WTC11 (cell line): ENCODE measurements around the gene CRAT. TPM values are rescaled to one million over a fixed set of nuclear protein-coding genes. Genes with fewer than 3 reads are reported as not detected.

Experiments
- ATAC-seq: fragments of 200-7000 bp; cut with Tn5 transposase; 2 replicates; pipeline ENCODE4 v1.10.0; 2021; ENCODE audit warnings: mild to moderate bottlenecking, moderate library complexity
- CTCF ChIA-PET: fragments of 300-600 bp; sonication (Branson Sonifier 250); formaldehyde crosslinking; loops from one replicate; lab custom pipeline; 2021; ENCODE audit warnings: antibody characterized with exemption; lab: Charles Lee
- POLR2A ChIA-PET: fragments of 350-600 bp; sonication (Branson Sonifier 250); formaldehyde crosslinking; loops from one replicate; lab custom pipeline; 2021; ENCODE audit warnings: antibody characterized with exemption; lab: Charles Lee
- DNase-seq: peaks from one replicate; pipeline ENCODE4 v3.0.0; 2021; ENCODE audit warnings: low spot score
- H3K27ac Mint-ChIP-seq: 2 replicates; pipeline ENCODE4 v1.8.0; 2021; ENCODE audit warnings: mixed read lengths
- H3K27me3 Mint-ChIP-seq: 2 replicates; pipeline ENCODE4 v1.8.0; 2021; ENCODE audit warnings: low read depth, mild to moderate bottlenecking, moderate library complexity, mixed read lengths
- H3K36me3 Mint-ChIP-seq: 2 replicates; pipeline ENCODE4 v1.8.0; 2021; ENCODE audit warnings: mixed read lengths
- H3K4me1 Mint-ChIP-seq: 2 replicates; pipeline ENCODE4 v1.8.0; 2022; ENCODE audit warnings: mixed read lengths
- H3K4me3 Mint-ChIP-seq: 2 replicates; pipeline ENCODE4 v1.8.0; 2021; ENCODE audit warnings: mild to moderate bottlenecking, moderate library complexity, mixed read lengths
- H3K9me3 Mint-ChIP-seq: 2 replicates; pipeline ENCODE4 v1.8.0; 2021; ENCODE audit warnings: mixed read lengths
- CREB1 ChIP-seq: sonication (generic); formaldehyde crosslinking; IDR thresholded peaks from 2 replicates; pipeline ENCODE4 v1.8.0; 2023; ENCODE audit warnings: mild to moderate bottlenecking, missing genetic modification reagents
- E2F4 ChIP-seq: sonication (generic); formaldehyde crosslinking; IDR thresholded peaks from 2 replicates; pipeline ENCODE4 v1.8.1; 2022; ENCODE audit warnings: low read depth, mild to moderate bottlenecking, moderate library complexity, missing genetic modification reagents, borderline replicate concordance
- FOXJ3 ChIP-seq: sonication (generic); formaldehyde crosslinking; IDR thresholded peaks from 2 replicates; pipeline ENCODE4 v1.9.0; 2021; ENCODE audit warnings: missing genetic modification reagents, mild to moderate bottlenecking, borderline replicate concordance
- FOXK1 ChIP-seq: sonication (generic); formaldehyde crosslinking; IDR thresholded peaks from 2 replicates; pipeline ENCODE4 v1.8.0; 2022; ENCODE audit warnings: mild to moderate bottlenecking, moderate library complexity, missing genetic modification reagents
- FOXP1 ChIP-seq: sonication (generic); formaldehyde crosslinking; IDR thresholded peaks from 2 replicates; pipeline ENCODE4 v1.8.0; 2022; ENCODE audit warnings: missing genetic modification reagents, mild to moderate bottlenecking, moderate library complexity, borderline replicate concordance
- HMGA2 ChIP-seq: fragments of 250-450 bp; sonication (Bioruptor Pico); IDR thresholded peaks from 2 replicates; pipeline ENCODE4 v1.4.0; 2021; ENCODE audit warnings: mild to moderate bottlenecking, moderate library complexity
- JAZF1 ChIP-seq: fragments of 250-450 bp; sonication (Bioruptor Pico); IDR thresholded peaks from 2 replicates; pipeline ENCODE4 v1.9.0; 2021; ENCODE audit warnings: moderate library complexity, mild to moderate bottlenecking, inconsistent platforms
- NR2C2 ChIP-seq: sonication (generic); formaldehyde crosslinking; IDR thresholded peaks from 2 replicates; pipeline ENCODE4 v1.8.0; 2022; ENCODE audit warnings: mild to moderate bottlenecking, missing genetic modification reagents
- PRRX2 ChIP-seq: fragments of 250-450 bp; sonication (Bioruptor Pico); IDR thresholded peaks from 2 replicates; pipeline ENCODE4 v1.8.0; 2021; ENCODE audit warnings: mild to moderate bottlenecking
- STAT6 ChIP-seq: sonication (generic); formaldehyde crosslinking; conservative IDR thresholded peaks from 2 replicates; pipeline ENCODE4 v1.8.1; 2023; ENCODE audit warnings: mild to moderate bottlenecking, low read depth, missing genetic modification reagents, moderate library complexity
- TCF7 ChIP-seq: sonication (generic); formaldehyde crosslinking; IDR thresholded peaks from 2 replicates; pipeline ENCODE4 v1.8.0; 2022; ENCODE audit warnings: mild to moderate bottlenecking, low read depth, missing genetic modification reagents, moderate library complexity
- ZNF121 ChIP-seq: sonication (generic); formaldehyde crosslinking; IDR thresholded peaks from 2 replicates; pipeline ENCODE4 v1.8.0; 2023; ENCODE audit warnings: missing genetic modification reagents
- total RNA-seq: library from RNA; stranded (reverse); gene quantifications from 3 replicates; pipeline ENCODE4 v1.2.3, GENCODE V29; 2021
- TF ChIP-seq, protein P1 (sequence below): sonication (generic); formaldehyde crosslinking; IDR thresholded peaks from 2 replicates; pipeline ENCODE4 v1.8.0; 2022; ENCODE audit warnings: missing genetic modification reagents
- TF ChIP-seq, protein P2 (sequence below): sonication (generic); formaldehyde crosslinking; IDR thresholded peaks from 2 replicates; pipeline ENCODE4 v1.8.1; 2023; ENCODE audit warnings: mild to moderate bottlenecking, missing genetic modification reagents, moderate library complexity
- TF ChIP-seq, protein P3 (sequence below): sonication (generic); formaldehyde crosslinking; IDR thresholded peaks from 2 replicates; pipeline ENCODE4 v1.8.0; 2023; ENCODE audit warnings: mild to moderate bottlenecking, missing genetic modification reagents
- TF ChIP-seq, protein P4 (sequence below): sonication (generic); formaldehyde crosslinking; conservative IDR thresholded peaks from 2 replicates; pipeline ENCODE4 v1.8.1; 2022; ENCODE audit warnings: mild to moderate bottlenecking, missing genetic modification reagents

CRAT gene
- total RNA-seq, 1 experiment from 2014 or later = 17.2 TPM

DNA sequence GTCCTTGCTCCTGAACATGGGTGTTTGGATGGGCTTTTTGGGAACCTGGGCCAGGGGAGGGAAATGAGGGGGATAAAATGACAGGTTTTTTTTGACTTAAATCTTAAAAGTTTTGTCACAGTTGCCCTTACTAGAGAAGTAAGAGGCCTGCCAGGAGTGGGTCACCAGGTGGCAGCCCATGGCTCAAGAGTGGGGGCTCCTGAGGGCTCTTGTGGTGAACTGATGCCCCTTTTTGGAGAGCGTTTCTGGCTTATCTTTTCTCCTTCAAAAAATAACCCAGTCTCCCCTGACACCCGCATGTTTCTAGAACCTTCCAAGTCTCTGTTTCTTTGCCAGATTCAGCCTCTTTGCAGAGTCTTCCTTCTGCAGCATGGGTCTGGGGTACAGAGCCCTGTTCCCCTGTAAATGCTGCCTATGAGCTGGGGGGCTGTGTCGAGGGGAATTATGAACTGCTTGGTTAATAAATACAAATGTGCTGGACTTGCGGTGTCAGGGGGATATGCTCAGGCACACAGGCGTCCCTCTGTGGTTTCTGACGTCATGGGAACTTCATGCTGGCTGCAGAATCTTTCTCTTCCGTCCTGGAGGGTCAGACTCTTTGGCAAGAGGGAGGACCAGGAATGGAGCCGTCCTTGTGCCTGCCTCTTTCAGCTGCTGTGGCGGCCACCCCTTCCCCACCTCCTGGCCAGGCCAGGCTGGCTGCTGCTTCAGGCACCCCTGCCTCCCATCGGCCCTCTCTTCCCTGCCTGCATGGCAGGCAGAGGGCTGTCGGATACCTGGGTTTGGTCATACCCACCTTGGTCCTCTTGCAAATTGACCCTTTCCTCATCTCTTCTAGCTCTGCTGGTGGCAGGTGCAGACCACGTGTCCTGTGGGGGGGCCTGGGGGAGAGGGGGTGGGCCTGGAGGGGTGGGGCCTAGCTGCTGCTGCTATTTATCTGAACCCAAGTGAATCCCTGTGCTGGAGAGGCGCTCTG is 30.8 kb upstream of the CRAT start:
- H3K36me3 Mint-ChIP-seq = peaks cover 18% of the 10 kb centered on the region
- H3K4me3 Mint-ChIP-seq = peak overlapping the region; percentile 66
- CTCF ChIA-PET = interaction anchor here (0.6 to 9.5 kb wide), 27 partner anchors 9 to 1241 kb away, joined by 3 to 345 read pairs (median 8); partner anchors contain the start of genes C9orf50, DOLPP1, IER5L and NTMT1
- DNase-seq = no peak
- no peaks in the 10 kb centered on the region for H3K27me3 Mint-ChIP-seq
- TF ChIP-seq PRRX2 (CRISPR knock-in tag) = no peak
- TF ChIP-seq, protein P1, sequence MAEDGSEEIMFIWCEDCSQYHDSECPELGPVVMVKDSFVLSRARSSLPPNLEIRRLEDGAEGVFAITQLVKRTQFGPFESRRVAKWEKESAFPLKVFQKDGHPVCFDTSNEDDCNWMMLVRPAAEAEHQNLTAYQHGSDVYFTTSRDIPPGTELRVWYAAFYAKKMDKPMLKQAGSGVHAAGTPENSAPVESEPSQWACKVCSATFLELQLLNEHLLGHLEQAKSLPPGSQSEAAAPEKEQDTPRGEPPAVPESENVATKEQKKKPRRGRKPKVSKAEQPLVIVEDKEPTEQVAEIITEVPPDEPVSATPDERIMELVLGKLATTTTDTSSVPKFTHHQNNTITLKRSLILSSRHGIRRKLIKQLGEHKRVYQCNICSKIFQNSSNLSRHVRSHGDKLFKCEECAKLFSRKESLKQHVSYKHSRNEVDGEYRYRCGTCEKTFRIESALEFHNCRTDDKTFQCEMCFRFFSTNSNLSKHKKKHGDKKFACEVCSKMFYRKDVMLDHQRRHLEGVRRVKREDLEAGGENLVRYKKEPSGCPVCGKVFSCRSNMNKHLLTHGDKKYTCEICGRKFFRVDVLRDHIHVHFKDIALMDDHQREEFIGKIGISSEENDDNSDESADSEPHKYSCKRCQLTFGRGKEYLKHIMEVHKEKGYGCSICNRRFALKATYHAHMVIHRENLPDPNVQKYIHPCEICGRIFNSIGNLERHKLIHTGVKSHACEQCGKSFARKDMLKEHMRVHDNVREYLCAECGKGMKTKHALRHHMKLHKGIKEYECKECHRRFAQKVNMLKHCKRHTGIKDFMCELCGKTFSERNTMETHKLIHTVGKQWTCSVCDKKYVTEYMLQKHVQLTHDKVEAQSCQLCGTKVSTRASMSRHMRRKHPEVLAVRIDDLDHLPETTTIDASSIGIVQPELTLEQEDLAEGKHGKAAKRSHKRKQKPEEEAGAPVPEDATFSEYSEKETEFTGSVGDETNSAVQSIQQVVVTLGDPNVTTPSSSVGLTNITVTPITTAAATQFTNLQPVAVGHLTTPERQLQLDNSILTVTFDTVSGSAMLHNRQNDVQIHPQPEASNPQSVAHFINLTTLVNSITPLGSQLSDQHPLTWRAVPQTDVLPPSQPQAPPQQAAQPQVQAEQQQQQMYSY (CRISPR knock-in tag) = peak; percentile 60; the same call in 1 of the 2 replicates
- TF ChIP-seq, protein P2, sequence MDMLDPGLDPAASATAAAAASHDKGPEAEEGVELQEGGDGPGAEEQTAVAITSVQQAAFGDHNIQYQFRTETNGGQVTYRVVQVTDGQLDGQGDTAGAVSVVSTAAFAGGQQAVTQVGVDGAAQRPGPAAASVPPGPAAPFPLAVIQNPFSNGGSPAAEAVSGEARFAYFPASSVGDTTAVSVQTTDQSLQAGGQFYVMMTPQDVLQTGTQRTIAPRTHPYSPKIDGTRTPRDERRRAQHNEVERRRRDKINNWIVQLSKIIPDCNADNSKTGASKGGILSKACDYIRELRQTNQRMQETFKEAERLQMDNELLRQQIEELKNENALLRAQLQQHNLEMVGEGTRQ (CRISPR knock-in tag) = peak; percentile 55; the same call in 1 of the 2 replicates
- peak overlapping the region; percentile 97 for H3K27ac Mint-ChIP-seq
- no peak for ATAC-seq
- POLR2A ChIA-PET = interaction anchor here (1.1 to 2.5 kb wide), 6 partner anchors 9 to 193 kb away, joined by 5 to 16 read pairs (median 8); partner anchors contain the start of gene IER5L
- no peaks in the 10 kb centered on the region for H3K9me3 Mint-ChIP-seq
- peaks cover 74% of the 10 kb centered on the region for H3K4me1 Mint-ChIP-seq

DNA sequence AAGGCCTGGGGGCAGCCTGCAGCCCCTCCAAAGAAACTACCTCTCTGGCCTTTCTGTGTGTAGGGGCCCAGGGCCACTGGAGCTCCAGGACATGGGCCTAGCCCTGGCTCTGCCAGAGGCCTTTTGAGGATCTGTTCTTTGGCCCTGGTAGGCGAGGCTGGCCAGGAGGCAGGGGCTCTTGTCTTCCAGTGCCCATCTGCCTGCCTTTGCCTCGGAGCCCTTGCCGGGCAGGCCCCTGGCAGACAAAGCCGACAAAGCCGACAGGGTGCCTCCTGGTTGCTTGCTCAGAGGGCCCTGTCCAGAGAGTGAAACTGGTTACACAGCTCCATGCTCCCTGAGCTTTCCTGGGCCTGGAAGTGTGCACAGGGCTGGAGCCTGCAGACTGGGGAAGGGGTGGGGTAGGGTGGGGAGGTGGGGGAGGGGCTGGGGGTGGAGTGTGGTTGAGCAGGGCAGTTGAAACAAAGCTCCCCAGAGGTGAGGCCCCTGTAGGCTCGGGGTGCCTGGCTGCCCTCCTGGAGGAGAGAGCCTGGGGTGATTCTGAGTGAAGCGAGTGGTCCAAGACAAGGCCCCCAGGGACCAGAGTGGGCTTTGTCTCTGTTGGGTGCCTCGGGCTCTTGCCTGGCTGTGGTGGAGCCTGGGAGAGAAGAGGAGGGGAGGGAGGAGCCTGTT is 29.9 kb upstream of the CRAT start:
- peaks cover 67% of the 10 kb centered on the region for H3K4me1 Mint-ChIP-seq
- ChIA-PET POLR2A (interaction anchor here (0.7 to 1.8 kb wide), 11 partner anchors 9 to 484 kb away, joined by 3 to 9 read pairs (median 5); partner anchors contain the start of gene IER5L), CTCF (interaction anchor here (0.6 to 9.5 kb wide), 37 partner anchors 8 to 557 kb away, joined by 3 to 345 read pairs (median 4); partner anchors contain the start of genes ASB6, C9orf50, DOLPP1 and IER5L)
- TF ChIP-seq HMGA2 = no peak
- no peak for TF ChIP-seq FOXJ3 (CRISPR knock-in tag)
- TF ChIP-seq CREB1 (CRISPR knock-in tag) = no peak
- no peak for TF ChIP-seq TCF7 (CRISPR knock-in tag)
- 0 out of 2 replicates have a peak, but pooled peaks have one; percentile 31 for TF ChIP-seq FOXP1
- ATAC-seq (peak; percentile 15), DNase-seq (peak; percentile 35)
- H3K27ac Mint-ChIP-seq = peak overlapping the region; percentile 97
- no peaks in the 10 kb centered on the region for H3K9me3 Mint-ChIP-seq
- peak overlapping the region; percentile 66 for H3K4me3 Mint-ChIP-seq
- H3K36me3 Mint-ChIP-seq = peaks cover 23% of the 10 kb centered on the region
- H3K27me3 Mint-ChIP-seq = no peaks in the 10 kb centered on the region

GRCh38 chr9:129139993-129140396 is 29.4 kb upstream of the CRAT start:
- peak overlapping the region; percentile 66 for H3K4me3 Mint-ChIP-seq
- ATAC-seq (peak; percentile 58), DNase-seq (peak; percentile 70)
- H3K27ac Mint-ChIP-seq = peak overlapping the region; percentile 97
- ChIA-PET CTCF (interaction anchor here (0.6 to 9.5 kb wide), 36 partner anchors 8 to 558 kb away, joined by 3 to 345 read pairs (median 4); partner anchors contain the start of genes ASB6, C9orf50, DOLPP1 and IER5L), POLR2A (interaction anchor here (0.7 to 1.8 kb wide), 12 partner anchors 8 to 484 kb away, joined by 3 to 9 read pairs (median 5); partner anchors contain the start of gene IER5L)
- H3K9me3 Mint-ChIP-seq = no peaks in the 10 kb centered on the region
- peaks cover 28% of the 10 kb centered on the region for H3K36me3 Mint-ChIP-seq
- H3K27me3 Mint-ChIP-seq = no peaks in the 10 kb centered on the region
- peaks cover 62% of the 10 kb centered on the region for H3K4me1 Mint-ChIP-seq
- TF ChIP-seq, protein P3, sequence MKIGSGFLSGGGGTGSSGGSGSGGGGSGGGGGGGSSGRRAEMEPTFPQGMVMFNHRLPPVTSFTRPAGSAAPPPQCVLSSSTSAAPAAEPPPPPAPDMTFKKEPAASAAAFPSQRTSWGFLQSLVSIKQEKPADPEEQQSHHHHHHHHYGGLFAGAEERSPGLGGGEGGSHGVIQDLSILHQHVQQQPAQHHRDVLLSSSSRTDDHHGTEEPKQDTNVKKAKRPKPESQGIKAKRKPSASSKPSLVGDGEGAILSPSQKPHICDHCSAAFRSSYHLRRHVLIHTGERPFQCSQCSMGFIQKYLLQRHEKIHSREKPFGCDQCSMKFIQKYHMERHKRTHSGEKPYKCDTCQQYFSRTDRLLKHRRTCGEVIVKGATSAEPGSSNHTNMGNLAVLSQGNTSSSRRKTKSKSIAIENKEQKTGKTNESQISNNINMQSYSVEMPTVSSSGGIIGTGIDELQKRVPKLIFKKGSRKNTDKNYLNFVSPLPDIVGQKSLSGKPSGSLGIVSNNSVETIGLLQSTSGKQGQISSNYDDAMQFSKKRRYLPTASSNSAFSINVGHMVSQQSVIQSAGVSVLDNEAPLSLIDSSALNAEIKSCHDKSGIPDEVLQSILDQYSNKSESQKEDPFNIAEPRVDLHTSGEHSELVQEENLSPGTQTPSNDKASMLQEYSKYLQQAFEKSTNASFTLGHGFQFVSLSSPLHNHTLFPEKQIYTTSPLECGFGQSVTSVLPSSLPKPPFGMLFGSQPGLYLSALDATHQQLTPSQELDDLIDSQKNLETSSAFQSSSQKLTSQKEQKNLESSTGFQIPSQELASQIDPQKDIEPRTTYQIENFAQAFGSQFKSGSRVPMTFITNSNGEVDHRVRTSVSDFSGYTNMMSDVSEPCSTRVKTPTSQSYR (CRISPR knock-in tag) = peak; percentile 90; the same call in 1 of the 2 replicates
- TF ChIP-seq JAZF1 (CRISPR knock-in tag) (no peak), E2F4 (CRISPR knock-in tag) (no peak), STAT6 (CRISPR knock-in tag) (no peak), FOXK1 (peak; percentile 60; the same call in 1 of the 2 replicates), ZNF121 (CRISPR knock-in tag) (no peak), NR2C2 (no peak)
- TF ChIP-seq, protein P4, sequence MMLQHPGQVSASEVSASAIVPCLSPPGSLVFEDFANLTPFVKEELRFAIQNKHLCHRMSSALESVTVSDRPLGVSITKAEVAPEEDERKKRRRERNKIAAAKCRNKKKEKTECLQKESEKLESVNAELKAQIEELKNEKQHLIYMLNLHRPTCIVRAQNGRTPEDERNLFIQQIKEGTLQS (CRISPR knock-in tag) = no peak
